Measurements from ENCODE around the gene ADAMTS3.
"Not testable (repeated sequence)": the region's sequence is repeated elsewhere in the genome, so short reads cannot be mapped to it uniquely, and the experiment has no call there.

The ADAMTS3 gene

GRCh38 chr4:72552447-72552846 lies 16.6 kb downstream of the ADAMTS3 start:
- no peak for FAIRE-seq

- FAIRE-seq = no peak
Measured at GRCh38 chr4:72546456-72546855, 22.6 kb downstream of the ADAMTS3 start.

GRCh38 chr4:72540694-72541093 lies 28.3 kb downstream of the ADAMTS3 start:
- not testable (repeated sequence) for FAIRE-seq

- FAIRE-seq = no peak
Measured at GRCh38 chr4:72538006-72538405, 31.0 kb downstream of the ADAMTS3 start.

- FAIRE-seq = no peak
Measured at GRCh38 chr4:72536443-72536842, 32.6 kb downstream of the ADAMTS3 start.

- FAIRE-seq = no peak
Measured at GRCh38 chr4:72531768-72532290, 37.2 kb downstream of the ADAMTS3 start.

GRCh38 chr4:72531322-72531721 lies 37.7 kb downstream of the ADAMTS3 start:
- no peak for FAIRE-seq

- no peak for FAIRE-seq
Measured at GRCh38 chr4:72529148-72529822, 39.7 kb downstream of the ADAMTS3 start.

GRCh38 chr4:72527038-72527646 lies 41.9 kb downstream of the ADAMTS3 start:
- FAIRE-seq = no peak

- FAIRE-seq = no peak
Measured at GRCh38 chr4:72525938-72526337, 43.1 kb downstream of the ADAMTS3 start.

- FAIRE-seq = no peak
Measured at GRCh38 chr4:72522440-72522839, 46.6 kb downstream of the ADAMTS3 start.

GRCh38 chr4:72513227-72513626 lies 55.8 kb downstream of the ADAMTS3 start:
- no peak for FAIRE-seq

- FAIRE-seq = no peak
Measured at GRCh38 chr4:72507860-72508419, 61.1 kb downstream of the ADAMTS3 start.

GRCh38 chr4:72507167-72507566 lies 61.9 kb downstream of the ADAMTS3 start:
- no peak for FAIRE-seq

GRCh38 chr4:72505314-72505744 lies 63.7 kb downstream of the ADAMTS3 start:
- FAIRE-seq = no peak

- FAIRE-seq = no peak
Measured at GRCh38 chr4:72500214-72500613, 68.8 kb downstream of the ADAMTS3 start.

- no peak for FAIRE-seq
Measured at GRCh38 chr4:72496119-72496518, 72.9 kb downstream of the ADAMTS3 start.

- FAIRE-seq = no peak
Measured at GRCh38 chr4:72494156-72494555, 74.9 kb downstream of the ADAMTS3 start.

- FAIRE-seq = no peak
Measured at GRCh38 chr4:72489267-72489666, 79.8 kb downstream of the ADAMTS3 start.

GRCh38 chr4:72486991-72487390 lies 82.0 kb downstream of the ADAMTS3 start:
- no peak for FAIRE-seq

- no peak for FAIRE-seq
Measured at GRCh38 chr4:72484981-72485380, 84.0 kb downstream of the ADAMTS3 start.

- no peak for FAIRE-seq
Measured at GRCh38 chr4:72473434-72473900, 95.6 kb downstream of the ADAMTS3 start.

GRCh38 chr4:72471816-72472215 lies 97.2 kb downstream of the ADAMTS3 start:
- no peak for FAIRE-seq

- FAIRE-seq = peak; percentile 81
Measured at GRCh38 chr4:72468904-72469502, 100.0 kb downstream of the ADAMTS3 start.

Measured in islet of Langerhans (tissue), 1 donor.